SU-DHL-6 (cell line): ENCODE measurements around the gene VSTM2L.

Source experiments
- H2AFZ ChIP-seq: fragments of 200-600 bp; sonication (generic); 2 replicates; pipeline ENCODE4 v1.6.1; 2014; ENCODE audit warnings: low read depth, mild to moderate bottlenecking, moderate library complexity, mixed read lengths, antibody characterized with exemption, low read length; ENCODE audit not compliant: severe bottlenecking
- H3F3A ChIP-seq: fragments of 200-600 bp; shearing (Covaris generic); 2 replicates; pipeline ENCODE4 v1.6.0; 2016; ENCODE audit warnings: antibody characterized with exemption, mild to moderate bottlenecking; ENCODE audit not compliant: insufficient read depth
- H3K27ac ChIP-seq: fragments of 200-600 bp; sonication (generic); 2 replicates; pipeline ENCODE4 v1.5.1; 2016; ENCODE audit warnings: low read depth, mild to moderate bottlenecking, low read length, moderate library complexity, mixed read lengths
- H3K27me3 ChIP-seq: fragments of 200-600 bp; sonication (generic), shearing (Covaris generic); 2 replicates; pipeline ENCODE4 v1.6.0; 2014; ENCODE audit warnings: mild to moderate bottlenecking, low read length
- H3K36me3 ChIP-seq: fragments of 200-600 bp; sonication (generic); 2 replicates; pipeline ENCODE4 v1.6.1; 2014; ENCODE audit warnings: mild to moderate bottlenecking, low read length, mixed read lengths
- H3K4me2 ChIP-seq: fragments of 300-600, 200-600 bp; shearing (Covaris generic), sonication (generic); 2 replicates; pipeline ENCODE4 v1.6.0; 2014; ENCODE audit warnings: low read length, low read depth, mild to moderate bottlenecking; ENCODE audit not compliant: poor library complexity, severe bottlenecking
- H3K4me3 ChIP-seq: fragments of 200-600 bp; sonication (generic); 2 replicates; pipeline ENCODE4 v1.5.1; 2014; ENCODE audit warnings: antibody characterized with exemption, low read length, mild to moderate bottlenecking, mixed read lengths; ENCODE audit not compliant: insufficient read depth, poor library complexity, severe bottlenecking
- H3K79me2 ChIP-seq: fragments of 200-600 bp; sonication (generic); 2 replicates; pipeline ENCODE4 v1.6.1; 2014; ENCODE audit warnings: mild to moderate bottlenecking, low read length, moderate library complexity; ENCODE audit not compliant: insufficient read depth
- H3K9ac ChIP-seq: fragments of 200-600 bp; sonication (generic); 2 replicates; pipeline ENCODE4 v1.7.0; 2014; ENCODE audit warnings: mild to moderate bottlenecking, low read length
- H3K9me2 ChIP-seq: fragments of 200-600 bp; sonication (generic); replicated peaks from 2 replicates; pipeline ENCODE4 v1.6.1; 2014; ENCODE audit warnings: low read length; ENCODE audit not compliant: insufficient read depth
- H3K9me3 ChIP-seq: fragments of 200-600 bp; sonication (generic); 2 replicates; pipeline ENCODE4 v1.6.1; 2014; ENCODE audit warnings: low read length, mixed read lengths; ENCODE audit not compliant: insufficient read depth
- H4K20me1 ChIP-seq: fragments of 200-600 bp; sonication (generic); 2 replicates; pipeline ENCODE4 v1.6.1; 2014; ENCODE audit warnings: low read depth, mild to moderate bottlenecking, antibody characterized with exemption, low read length, moderate library complexity, mixed read lengths
- CTCF ChIP-seq: fragments of 200-600 bp; sonication (generic); IDR thresholded peaks from one replicate; pipeline ENCODE4 v1.5.1; 2017; ENCODE audit warnings: antibody characterized with exemption, mild to moderate bottlenecking, low read length, moderate library complexity; ENCODE audit not compliant: insufficient read depth, poor library complexity, severe bottlenecking
- EZH2phosphoT487 ChIP-seq: fragments of 200-600 bp; sonication (generic), shearing (Covaris generic); conservative IDR thresholded peaks from 2 replicates; pipeline ENCODE4 v1.6.1; 2018; ENCODE audit warnings: mild to moderate bottlenecking, antibody characterized with exemption, low read length, moderate library complexity, mixed read lengths

VSTM2L gene

GRCh38 chr20:37979021-37979985 is 76.4 kb downstream of the VSTM2L start:
- Histone ChIP-seq H3K4me3 (no peak overlapping the region), H3K36me3 (no peaks in the 10 kb centered on the region), H3K9me3 (no peaks in the 10 kb centered on the region), H3K27me3 (no peaks in the 10 kb centered on the region), H3K9me2 (no peaks in the 10 kb centered on the region), H3K4me2 (no peak overlapping the region), H4K20me1 (no peaks in the 10 kb centered on the region), H3F3A (no peaks in the 10 kb centered on the region), H3K27ac (no peak overlapping the region), H2AFZ (no peak overlapping the region), H3K9ac (no peak overlapping the region), H3K79me2 (no peaks in the 10 kb centered on the region)
- TF ChIP-seq CTCF (no peak), EZH2phosphoT487 (no peak)

- H3K9me3 ChIP-seq: no peaks in the 10 kb centered on the region
- no peaks in the 10 kb centered on the region for H4K20me1 ChIP-seq
- H3K4me3 ChIP-seq: no peak overlapping the region
- H3K27me3 ChIP-seq: no peaks in the 10 kb centered on the region
- H3K4me2 ChIP-seq: no peak overlapping the region
- H3K27ac ChIP-seq: no peak overlapping the region
- TF ChIP-seq EZH2phosphoT487 (no peak), CTCF (no peak)
- no peaks in the 10 kb centered on the region for H3K36me3 ChIP-seq
- H3K9me2 ChIP-seq: no peaks in the 10 kb centered on the region
- no peaks in the 10 kb centered on the region for H3F3A ChIP-seq
- no peak overlapping the region for H2AFZ ChIP-seq
- no peaks in the 10 kb centered on the region for H3K79me2 ChIP-seq
- no peak overlapping the region for H3K9ac ChIP-seq
Measured at GRCh38 chr20:37980383-37980782, 77.5 kb downstream of the VSTM2L start.

GRCh38 chr20:37980876-37981275 is 77.9 kb downstream of the VSTM2L start:
- no peaks in the 10 kb centered on the region for H3K36me3 ChIP-seq
- H2AFZ ChIP-seq: no peak overlapping the region
- H3K9me3 ChIP-seq: no peaks in the 10 kb centered on the region
- H3K9ac ChIP-seq: no peak overlapping the region
- no peak overlapping the region for H3K4me3 ChIP-seq
- H3K9me2 ChIP-seq: no peaks in the 10 kb centered on the region
- TF ChIP-seq CTCF: no peak
- TF ChIP-seq EZH2phosphoT487: no peak
- H3K27me3 ChIP-seq: no peaks in the 10 kb centered on the region
- no peak overlapping the region for H3K4me2 ChIP-seq
- no peaks in the 10 kb centered on the region for H3F3A ChIP-seq
- no peak overlapping the region for H3K27ac ChIP-seq
- H4K20me1 ChIP-seq: no peaks in the 10 kb centered on the region
- no peaks in the 10 kb centered on the region for H3K79me2 ChIP-seq
